Upper lobe of left lung (tissue), 6 donors: ENCODE data around the gene GLP2R. TPM values are rescaled to one million over a fixed set of nuclear protein-coding genes. Genes with fewer than 3 reads are reported as not detected.

Source experiments
- ATAC-seq, 2 donors: fragments of 200-7000 bp; cut with Tn5 transposase; one replicate each; pipeline ENCODE4 v1.9.1; 2022; ENCODE audit warnings: mild to moderate bottlenecking in 2 of 2, moderate library complexity in 2 of 2; ENCODE audit not compliant: low FRiP score in 2 of 2
- DNase-seq, 2 donors: peaks; one replicate each; pipeline ENCODE4 v3.0.0-alpha.2; 2019 to 2020
- H3K27ac ChIP-seq, 4 donors: fragments of 200-600 bp; sonication (generic); one replicate each; pipeline ENCODE4 v1.5.1; 2016 to 2019
- H3K27me3 ChIP-seq, 4 donors: fragments of 200-600 bp; sonication (generic); one replicate each; pipeline ENCODE4 v1.5.1; 2017 to 2019
- H3K36me3 ChIP-seq, 4 donors: fragments of 200-600 bp; sonication (generic); one replicate each; pipeline ENCODE4 v1.5.1; 2016 to 2019
- H3K4me1 ChIP-seq, 4 donors: fragments of 200-600 bp; sonication (generic); one replicate each; pipeline ENCODE4 v1.5.1; 2018 to 2019
- H3K4me3 ChIP-seq, 4 donors: fragments of 200-600 bp; sonication (generic); one replicate each; pipeline ENCODE4 v1.5.1; 2017 to 2019; ENCODE audit warnings: mild to moderate bottlenecking in 2 of 4, moderate library complexity in 1 of 4
- H3K9me3 ChIP-seq, 4 donors: fragments of 200-600 bp; sonication (generic); one replicate each; pipeline ENCODE4 v1.5.1; 2018 to 2019
- CTCF ChIP-seq, 6 experiments: fragments of 450-650 bp in 4 of 6; fragments of 200-600 bp in 2 of 6; sonication (generic) in 2 of 6; IDR thresholded peaks; one replicate each; pipeline ENCODE4 v1.5.1; 2016 to 2019; ENCODE audit warnings: antibody characterized with exemption in 6 of 6
- EP300 ChIP-seq, 4 donors: sonication (generic); formaldehyde crosslinking; IDR thresholded peaks; one replicate each; pipeline ENCODE4 v1.5.1; 2017; ENCODE audit warnings: antibody characterized with exemption in 4 of 4, control low read depth in 2 of 4
- POLR2A ChIP-seq, 4 donors: fragments of 450-650 bp; IDR thresholded peaks; one replicate each; pipeline ENCODE4 v1.5.1; 2016 to 2017; ENCODE audit warnings: antibody characterized with exemption in 4 of 4, mild to moderate bottlenecking in 2 of 4
- POLR2AphosphoS5 ChIP-seq, 2 donors: sonication (generic); formaldehyde crosslinking; IDR thresholded peaks; one replicate each; pipeline ENCODE4 v1.5.1; 2017; ENCODE audit warnings: antibody characterized with exemption in 2 of 2
- WGBS, 2 donors: methylation state at CpG; one replicate each; pipeline ENCODE4 v1.1.5; 2017 to 2018; 5-methylcytosine and 5-hydroxymethylcytosine counted together
- total RNA-seq, 6 donors: library from RNA; depleted of rRNA in 4 of 6; stranded (reverse); fragments of >200 nt in 4 of 6; gene quantifications; one replicate each; pipeline versions ENCODE4 v1.1.0 to v1.2.1, GENCODE V29; 2016 to 2021
- donor health status: DM: no; HTN: no; CAD: no; lungs with moderate emphysema.
- donor health status: DM: no; HTN: yes; CAD: no; lungs with severe emphysema.

Gene GLP2R
- total RNA-seq, 6 donors from 2014 or later: 0.30 to 2.0 (median 0.78) TPM; not detected in 2

DNA sequence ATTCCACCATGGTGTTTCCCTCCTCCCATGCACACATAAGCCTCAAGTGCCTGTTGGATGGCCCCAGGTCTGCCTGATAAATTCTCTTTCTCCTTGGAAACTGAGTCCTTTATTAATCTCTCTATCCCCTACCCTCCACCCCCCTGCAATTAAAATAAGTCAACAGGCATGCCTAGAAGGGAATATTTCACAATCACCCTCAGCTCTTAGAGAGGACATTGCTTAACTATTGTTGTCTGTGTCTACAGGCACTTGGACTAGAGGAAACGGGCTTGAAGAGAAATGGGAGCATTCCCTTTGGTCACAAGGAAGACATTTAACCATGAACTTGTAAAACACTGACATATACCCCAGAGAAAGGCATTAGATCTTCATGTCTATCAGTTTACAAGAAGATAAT, 39.9 kb downstream of the GLP2R start:
- Histone ChIP-seq H3K36me3 (no peaks in the 10 kb centered on the region), H3K9me3 (peaks cover 0 to 2% (median 0%) of the 10 kb centered on the region in 4 donors), H3K27ac (peak overlapping the region in 1 of 4 donors; percentile 24), H3K4me1 (peaks cover 0 to 3% (median 0%) of the 10 kb centered on the region in 4 donors), H3K4me3 (no peak overlapping the region), H3K27me3 (no peaks in the 10 kb centered on the region)
- 21 to 36% methylated on average over 1 of the region's 1 CpG for WGBS, 2 donors
- ATAC-seq (no peak), DNase-seq (no peak)
- TF ChIP-seq EP300 (IDR thresholded peaks at IDR 0.05) (no peak), POLR2A (IDR thresholded peaks at IDR 0.05) (no peak), POLR2AphosphoS5 (IDR thresholded peaks at IDR 0.05) (no peak), CTCF (IDR thresholded peaks at IDR 0.05) (no peak)

DNA sequence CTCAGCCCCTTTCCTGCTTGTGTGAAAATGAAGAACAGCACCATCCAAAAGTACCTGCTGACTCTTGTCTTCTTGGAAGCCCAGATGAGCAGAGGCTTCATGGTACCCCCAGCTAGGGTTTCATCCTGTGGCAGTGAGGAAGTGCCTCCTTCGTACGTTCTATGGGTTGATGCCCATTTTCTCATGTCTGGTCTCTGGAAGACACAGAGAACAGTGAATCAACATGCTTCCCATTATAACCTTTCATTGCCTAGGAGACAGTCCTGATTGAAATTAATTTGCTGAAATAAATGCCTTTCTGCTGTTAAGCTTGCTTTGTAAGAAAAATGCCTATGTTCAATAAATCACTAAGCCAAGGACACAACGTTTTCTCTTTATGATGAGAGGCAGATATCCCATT, 42.8 kb downstream of the GLP2R start:
- H3K4me1 ChIP-seq: peaks cover 0 to 3% (median 0%) of the 10 kb centered on the region in 4 donors
- no peak overlapping the region for H3K27ac ChIP-seq
- 74 to 81% methylated on average over 3 of the region's 3 CpGs for WGBS, 2 donors
- H3K9me3 ChIP-seq: no peaks in the 10 kb centered on the region
- no peaks in the 10 kb centered on the region for H3K36me3 ChIP-seq
- ATAC-seq (no peak), DNase-seq (no peak)
- TF ChIP-seq POLR2A (IDR thresholded peaks at IDR 0.05) (no peak), EP300 (IDR thresholded peaks at IDR 0.05) (no peak), CTCF (IDR thresholded peaks at IDR 0.05) (no peak), POLR2AphosphoS5 (IDR thresholded peaks at IDR 0.05) (no peak)
- no peak overlapping the region for H3K4me3 ChIP-seq
- H3K27me3 ChIP-seq: no peaks in the 10 kb centered on the region

GRCh38 chr17:9872852-9873251, 47.1 kb downstream of the GLP2R start:
- H3K9me3 ChIP-seq: no peaks in the 10 kb centered on the region
- H3K4me1 ChIP-seq: peaks cover 0 to 7% (median 0%) of the 10 kb centered on the region in 4 donors
- H3K36me3 ChIP-seq: no peaks in the 10 kb centered on the region
- ATAC-seq: no peak
- H3K27ac ChIP-seq: no peak overlapping the region
- 64 to 69% methylated on average over 6 of the region's 6 CpGs for WGBS, 2 donors
- H3K4me3 ChIP-seq: no peak overlapping the region
- no peaks in the 10 kb centered on the region for H3K27me3 ChIP-seq
- TF ChIP-seq POLR2AphosphoS5 (IDR thresholded peaks at IDR 0.05): no peak
- no peak for TF ChIP-seq EP300 (IDR thresholded peaks at IDR 0.05)
- no peak for TF ChIP-seq POLR2A (IDR thresholded peaks at IDR 0.05)
- TF ChIP-seq CTCF (IDR thresholded peaks at IDR 0.05): no peak
- DNase-seq: peak in 1 of 2 donors; percentile 38

DNA sequence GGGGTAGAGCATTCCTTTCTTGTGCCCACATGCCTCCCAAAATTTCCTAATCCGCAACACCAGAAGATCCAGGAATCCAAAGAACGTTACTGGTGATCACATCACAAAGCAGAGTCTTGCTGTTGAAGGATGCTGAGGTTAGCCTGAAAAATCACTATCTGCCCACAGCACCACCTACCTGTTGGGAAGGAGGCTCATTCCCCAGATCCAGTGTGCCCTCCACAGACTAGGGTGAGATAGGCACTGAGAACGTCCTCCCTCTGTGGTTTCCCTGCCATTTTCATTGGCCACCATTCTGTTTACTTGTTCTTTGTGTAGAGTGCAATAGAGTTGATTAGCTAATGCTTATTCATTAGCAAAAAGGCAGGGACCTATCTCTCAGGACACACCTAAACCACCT, 49.0 kb downstream of the GLP2R start:
- no peak overlapping the region for H3K4me3 ChIP-seq
- peaks cover 0 to 7% (median 0%) of the 10 kb centered on the region in 4 donors for H3K4me1 ChIP-seq
- TF ChIP-seq POLR2AphosphoS5 (IDR thresholded peaks at IDR 0.05): no peak
- H3K27ac ChIP-seq: no peak overlapping the region
- ATAC-seq: no peak
- no peaks in the 10 kb centered on the region for H3K27me3 ChIP-seq
- WGBS, 2 donors: 75 to 77% methylated on average over 3 of the region's 3 CpGs
- H3K36me3 ChIP-seq: no peaks in the 10 kb centered on the region
- no peak for DNase-seq
- no peaks in the 10 kb centered on the region for H3K9me3 ChIP-seq

DNA sequence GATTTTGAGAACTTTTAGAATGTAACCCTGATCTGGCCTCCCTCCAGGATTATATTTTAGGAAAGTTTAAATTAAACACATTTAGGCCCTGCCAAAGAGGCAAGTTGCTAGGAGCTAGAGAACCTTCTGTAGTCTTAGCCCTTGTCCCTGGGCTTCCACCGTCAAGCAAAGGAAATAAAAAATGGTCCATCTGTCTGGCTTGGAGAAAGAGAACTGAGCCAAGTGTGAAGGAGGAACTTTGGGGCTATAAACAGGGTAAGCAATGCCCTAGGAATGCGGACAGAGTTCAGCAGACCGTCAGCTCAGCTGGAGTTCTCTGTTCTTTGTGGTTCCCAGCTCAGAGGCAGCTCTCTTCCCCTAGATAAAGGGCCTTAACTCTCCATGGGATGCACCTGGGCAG, 49.7 kb downstream of the GLP2R start:
- ATAC-seq (peak in 1 of 2 donors; percentile 81), DNase-seq (no peak)
- WGBS, 2 donors: 33 to 39% methylated on average over 3 of the region's 3 CpGs
- Histone ChIP-seq H3K4me1 (peaks cover 0 to 7% (median 0%) of the 10 kb centered on the region in 4 donors), H3K9me3 (no peaks in the 10 kb centered on the region), H3K27ac (no peak overlapping the region), H3K4me3 (no peak overlapping the region), H3K27me3 (no peaks in the 10 kb centered on the region), H3K36me3 (no peaks in the 10 kb centered on the region)
- TF ChIP-seq CTCF (IDR thresholded peaks at IDR 0.05) (no peak), POLR2A (IDR thresholded peaks at IDR 0.05) (no peak), EP300 (IDR thresholded peaks at IDR 0.05) (no peak), POLR2AphosphoS5 (IDR thresholded peaks at IDR 0.05) (no peak)
